GM19463 (cell line): ENCODE data around the gene KLF6.

ENCODE experiments used
- ATAC-seq: cut with Tn5 transposase; IDR thresholded peaks from one replicate; pipeline ENCODE4 v1.9.1; 2021; ENCODE audit warnings: mild to moderate bottlenecking, moderate library complexity; ENCODE audit not compliant: unreplicated experiment

The KLF6 gene

GRCh38 chr10:3812141-3812540, 27.1 kb upstream of the KLF6 start:
- no peak for ATAC-seq

- peak; percentile 85 for ATAC-seq
These were observed 26.4 kb upstream of the KLF6 start for GRCh38 chr10:3811291-3811870.

DNA sequence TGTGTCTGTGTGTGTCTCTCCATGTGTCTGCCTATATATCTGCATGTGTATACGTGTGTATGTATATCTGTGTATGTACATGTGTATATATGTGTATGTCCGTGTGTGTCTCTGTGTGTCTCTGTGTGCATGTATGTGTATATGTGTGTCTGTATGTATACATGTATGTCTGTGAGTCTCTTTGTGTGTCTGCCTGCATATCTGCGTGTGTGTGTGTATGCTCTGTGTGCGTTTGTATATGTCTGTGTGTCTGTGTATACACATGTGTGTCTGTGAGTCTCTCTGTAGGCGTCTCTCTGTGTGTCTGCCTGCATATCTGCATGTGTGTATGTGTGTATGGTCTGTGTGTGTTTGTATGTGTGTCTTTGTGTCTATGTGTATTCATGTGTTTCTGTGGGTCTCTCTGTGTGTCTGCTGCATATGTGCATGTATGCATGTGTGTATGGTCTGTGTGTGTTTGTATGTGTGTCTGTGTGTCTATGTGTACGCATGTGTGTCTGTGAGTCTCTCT, 23.7 kb upstream of the KLF6 start:
- no peak for ATAC-seq

GRCh38 chr10:3807928-3808496, 23.0 kb upstream of the KLF6 start:
- no peak for ATAC-seq

DNA sequence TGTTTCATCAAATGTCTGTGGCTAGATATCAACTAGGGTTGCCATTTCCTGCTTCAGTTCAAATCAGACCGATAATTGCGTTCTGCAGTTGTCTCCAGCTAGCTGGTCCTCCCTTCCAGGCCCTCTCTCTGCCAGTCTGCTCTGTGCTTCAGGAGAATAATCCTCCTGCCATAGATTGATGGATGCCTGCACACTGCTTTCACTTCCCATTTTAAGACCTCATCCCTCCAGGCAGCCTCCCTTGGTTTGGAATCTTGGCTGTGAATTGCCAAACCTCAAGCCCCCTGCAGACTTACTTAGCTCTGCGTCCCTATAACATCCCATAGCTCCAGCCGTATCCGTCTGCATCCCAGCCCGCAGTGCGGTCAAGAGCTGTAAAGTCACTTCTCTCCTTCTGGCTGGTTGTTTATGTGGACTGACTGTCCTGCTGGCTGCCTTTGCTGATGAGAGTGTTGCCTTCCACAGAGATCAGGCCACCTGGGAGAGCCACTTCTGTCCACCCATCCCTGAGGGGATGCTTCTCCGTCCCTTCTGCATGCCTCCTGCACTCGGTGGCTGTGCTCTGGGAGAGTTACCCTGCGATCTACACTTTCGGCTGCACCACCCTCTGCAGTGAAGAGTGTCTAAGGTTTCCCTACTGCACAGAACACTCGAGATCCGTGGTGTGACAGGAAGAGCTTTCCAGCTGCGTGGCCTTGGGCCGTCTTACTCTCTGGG, 22.4 kb upstream of the KLF6 start:
- no peak for ATAC-seq

GRCh38 chr10:3806603-3807002, 21.6 kb upstream of the KLF6 start:
- ATAC-seq: no peak

- peak; percentile 40 for ATAC-seq
These were observed 20.9 kb upstream of the KLF6 start for GRCh38 chr10:3805791-3806461.

- peak; percentile 36 for ATAC-seq
These were observed 20.3 kb upstream of the KLF6 start for GRCh38 chr10:3805201-3805790.

GRCh38 chr10:3803927-3804741, 19.1 kb upstream of the KLF6 start:
- no peak for ATAC-seq

DNA sequence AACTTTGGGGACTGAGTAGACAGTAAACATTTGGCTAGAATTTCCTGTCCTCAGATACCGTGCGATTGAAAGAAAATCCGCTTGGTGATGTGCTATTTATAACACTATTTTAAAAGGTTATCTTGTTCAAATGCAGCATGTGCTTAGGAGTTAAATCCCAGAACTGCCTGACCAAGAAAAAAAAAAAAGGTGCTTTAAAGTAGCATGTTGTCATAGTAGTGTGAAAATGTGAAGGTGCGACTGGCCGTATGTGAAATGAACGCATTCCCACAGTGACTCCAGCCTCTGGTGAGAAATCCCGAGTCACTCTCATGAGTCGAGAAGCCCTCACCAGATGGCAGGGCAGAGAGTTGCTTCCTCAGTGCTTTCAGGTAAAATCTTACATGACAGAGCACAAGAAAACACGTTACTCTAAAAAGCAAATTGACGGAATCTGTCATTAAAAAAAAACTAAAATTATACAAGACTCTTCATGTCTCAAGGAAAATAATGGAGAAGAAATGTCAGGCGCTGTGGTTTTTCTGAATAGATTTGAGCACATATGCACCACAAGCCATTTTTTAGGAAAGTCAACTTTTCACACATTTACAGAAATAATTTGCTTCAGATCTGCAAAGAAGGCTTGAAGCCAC, 18.4 kb upstream of the KLF6 start:
- ATAC-seq: no peak

DNA sequence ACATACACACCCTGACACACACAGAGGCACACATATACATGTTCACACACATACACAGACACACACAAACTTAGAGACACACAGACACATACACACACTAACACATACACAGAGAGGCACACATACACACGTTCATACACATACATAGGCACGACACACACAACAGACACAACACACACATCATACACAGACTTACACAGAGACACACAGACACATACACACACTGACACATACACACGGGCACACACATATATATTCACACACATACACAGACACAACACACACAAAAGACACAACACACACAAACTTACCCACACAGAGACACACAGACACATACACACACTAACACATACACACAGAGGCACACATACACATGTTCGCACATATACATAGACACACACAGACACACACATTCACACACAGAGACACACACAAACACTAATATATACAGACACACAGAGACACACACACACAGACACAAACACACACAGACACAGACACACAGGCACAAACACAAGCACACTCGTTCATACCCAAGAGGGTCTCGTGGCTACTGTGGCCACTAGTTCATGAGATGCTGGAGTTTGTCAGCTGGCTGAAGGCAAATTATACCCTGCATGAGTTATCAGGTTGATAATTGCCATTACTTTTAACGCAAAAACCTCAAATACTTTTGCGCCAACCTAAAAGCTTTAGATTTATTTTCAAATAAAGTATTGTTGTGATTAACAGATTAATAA, 17.7 kb upstream of the KLF6 start:
- ATAC-seq: no peak

GRCh38 chr10:3801558-3802192, 16.7 kb upstream of the KLF6 start:
- ATAC-seq: no peak

GRCh38 chr10:3800586-3800985, 15.6 kb upstream of the KLF6 start:
- ATAC-seq: no peak

DNA sequence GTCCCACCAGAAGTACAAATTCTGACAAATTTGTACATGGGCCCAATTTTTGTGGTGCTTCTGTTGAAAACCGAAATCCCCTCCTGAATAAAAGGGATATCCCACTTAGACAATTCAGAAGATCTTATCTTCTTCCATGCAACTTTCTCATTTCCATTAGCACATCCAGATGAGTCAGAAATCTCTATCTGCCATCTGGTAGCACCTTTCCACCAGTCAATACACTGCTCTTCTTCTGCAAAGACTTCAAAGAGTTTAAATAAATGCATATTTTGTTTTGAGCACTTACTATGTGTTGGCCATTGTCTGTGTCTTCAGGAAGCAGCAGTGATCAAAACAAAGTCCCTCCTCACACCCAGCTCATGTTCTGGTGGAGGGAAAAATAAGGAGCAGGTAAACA, 12.7 kb upstream of the KLF6 start:
- ATAC-seq: no peak

DNA sequence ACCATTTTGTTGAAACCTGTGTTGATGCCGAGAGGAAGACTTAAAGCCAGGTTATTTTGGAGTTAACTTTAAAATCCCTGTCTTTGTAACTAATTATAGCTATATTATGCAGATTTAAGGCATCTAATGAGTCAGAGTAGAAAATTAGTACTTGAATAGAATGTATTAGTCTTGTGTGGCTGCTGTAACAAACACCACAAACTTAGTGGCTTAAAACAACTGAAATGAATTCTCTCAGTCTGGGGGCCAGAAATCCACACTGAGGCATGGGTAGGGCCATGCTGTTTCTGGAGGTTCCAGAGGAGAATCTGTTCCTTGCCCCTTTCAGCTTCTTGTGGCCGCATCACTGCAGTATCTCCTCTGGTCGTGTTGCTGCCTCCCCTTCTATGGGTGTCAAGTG, 8.5 kb upstream of the KLF6 start:
- no peak for ATAC-seq

DNA sequence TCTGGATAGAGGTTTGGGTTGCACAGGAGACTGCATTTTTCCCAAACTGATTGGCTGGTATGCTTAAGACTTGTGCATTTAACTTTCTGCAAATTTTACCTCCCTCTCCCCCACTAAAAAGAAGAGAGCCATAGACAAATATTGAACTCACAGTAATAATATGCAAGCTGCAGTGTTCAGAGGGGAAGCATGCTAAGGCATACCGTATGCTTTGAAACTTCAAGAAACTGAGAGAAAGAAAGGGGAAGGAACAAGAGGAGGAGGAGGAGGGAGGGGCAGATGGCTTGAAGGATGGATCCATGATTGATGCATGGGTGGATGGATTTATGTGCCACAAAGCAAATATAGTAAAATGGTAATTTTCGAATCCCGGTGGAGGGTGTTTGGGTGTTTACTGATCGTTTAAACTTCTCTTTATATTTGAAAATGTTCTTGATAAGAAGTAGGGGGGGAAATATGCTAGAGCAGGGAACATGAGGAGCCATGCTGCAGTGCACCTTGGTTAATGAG, 7.8 kb upstream of the KLF6 start:
- ATAC-seq: no peak

DNA sequence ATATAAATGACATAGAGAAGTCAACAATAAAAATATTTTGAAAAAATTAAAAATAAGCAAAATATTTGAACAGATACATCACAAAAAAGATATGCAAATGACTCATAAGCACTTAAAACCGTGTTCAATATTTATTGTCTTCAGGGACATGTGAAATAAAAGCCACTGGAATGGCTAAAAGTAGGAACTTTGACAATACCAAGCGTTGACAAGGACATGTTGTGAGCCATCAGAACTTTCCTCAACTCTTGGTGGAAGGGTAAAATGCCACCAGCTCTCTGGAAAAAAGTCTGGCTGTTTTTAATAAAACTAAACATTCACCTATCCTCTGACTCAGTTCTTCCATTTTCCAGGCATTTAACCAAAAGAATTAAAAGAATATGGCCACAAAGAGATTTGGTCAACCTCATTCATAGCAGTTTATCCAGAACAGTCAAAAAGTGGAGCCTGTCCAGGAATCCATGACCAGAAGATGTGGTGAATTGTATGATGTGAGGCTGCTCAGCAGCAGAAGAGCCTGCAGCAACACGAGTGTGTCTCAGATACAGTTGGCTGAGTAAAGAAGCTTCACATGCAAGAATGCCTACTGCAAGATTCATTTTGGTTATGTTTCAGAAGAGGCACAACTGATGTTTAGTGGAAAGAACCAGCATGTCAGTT, 7.1 kb upstream of the KLF6 start:
- no peak for ATAC-seq

DNA sequence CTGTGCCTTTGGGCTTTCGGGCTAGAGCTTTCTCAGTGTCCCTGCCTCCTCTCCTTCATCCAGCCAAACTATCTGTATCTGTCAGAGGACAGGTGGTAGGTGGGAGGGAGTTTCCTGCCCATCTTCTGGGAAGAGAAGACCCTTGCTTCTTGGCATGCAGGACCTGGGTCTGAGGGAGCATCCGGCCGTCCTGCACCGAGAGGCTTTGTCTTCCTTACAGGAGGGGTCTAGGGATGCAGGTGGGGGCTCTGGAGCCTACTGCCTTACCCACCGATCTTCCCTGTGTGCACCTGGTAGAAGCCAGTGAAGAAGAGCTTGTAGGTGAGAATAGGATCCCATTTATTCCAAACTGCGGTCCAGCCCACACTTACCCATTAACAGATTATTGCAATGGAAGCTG, 5.8 kb upstream of the KLF6 start:
- no peak for ATAC-seq
